ENCODE data around the gene GDPD4. TPM values are rescaled to one million over a fixed set of nuclear protein-coding genes. Genes with fewer than 3 reads are reported as not detected.

Gene GDPD4
- total and polyA plus RNA-seq, 10 of the 15 experiments (the other 5 are each of a cell fraction or from before 2014, with no cell fraction given): 0.23 TPM; not detected in 9

- Histone ChIP-seq H3K27ac (ENCODE audit: control insufficient read depth, insufficient read depth) (no peak overlapping the region), H3K27me3 (replicated peaks in 1 of 2; ENCODE audit: control insufficient read depth in 2 of 2, insufficient read depth in 2 of 2, low read length in 1 of 2) (no peaks in the 10 kb centered on the region), H3K9me3 (replicated peaks; ENCODE audit: control insufficient read depth, insufficient read depth, low read length) (no peaks in the 10 kb centered on the region), H3K4me1 (ENCODE audit: control insufficient read depth, insufficient read depth, low read length) (peaks cover 7% of the 10 kb centered on the region), H2AFZ (ENCODE audit: control insufficient read depth, low read depth, low read length) (no peak overlapping the region), H3K9ac (ENCODE audit: control insufficient read depth, insufficient read depth, low read length) (no peak overlapping the region), H3K4me3 (no peak overlapping the region), H3K36me3 (ENCODE audit: control insufficient read depth in 2 of 2, insufficient read depth in 2 of 2, low read length in 1 of 2) (no peaks in the 10 kb centered on the region), H3K4me2 (ENCODE audit: control insufficient read depth, insufficient read depth) (no peak overlapping the region), H4K20me1 (ENCODE audit: control insufficient read depth, insufficient read depth) (no peaks in the 10 kb centered on the region), H3K79me2 (ENCODE audit: control insufficient read depth, insufficient read depth, low read length) (no peaks in the 10 kb centered on the region)
- in situ Hi-C loops (cut with MboI): no loop called here
- no peak for ATAC-seq
- ChIA-PET SMC1A (ENCODE audit: uncharacterized antibody, unreplicated experiment) (no interaction called here), RAD21 (ENCODE audit: unreplicated experiment) (no interaction called here), CTCF (interaction anchor here (0.6 kb wide), 1 partner anchor 439 kb away, joined by 3 read pairs; no protein-coding TSS in a partner anchor), POLR2A (no interaction called here)
- BruUV-seq (replicated peaks): no TSS peak
- 56% methylated on average over 16 of the region's 16 CpGs for WGBS (ENCODE audit: insufficient coverage, insufficient replicate concordance, low lambda C conversion rate, missing lambda C conversion rate)
- FAIRE-seq: no peak
- DNase-seq (ENCODE audit: low read depth, low spot score): no peak
- TF ChIP-seq IKZF2 (IDR thresholded peaks at IDR 0.05) (no peak), EZH2 (IDR thresholded peaks at IDR 0.05; ENCODE audit: borderline replicate concordance, control insufficient read depth, low read depth, low read length) (no peak), CBX5 (IDR thresholded peaks at IDR 0.05; ENCODE audit: low read depth) (no peak), BCLAF1 (IDR thresholded peaks at IDR 0.05) (no peak), GABPA (IDR thresholded peaks at IDR 0.05; ENCODE audit: low read depth) (no peak), HSF1 (IDR thresholded peaks at IDR 0.05; ENCODE audit: low read depth, low read length) (no peak), ASH2L (IDR thresholded peaks at IDR 0.05; ENCODE audit: borderline replicate concordance, low read depth) (no peak), BMI1 (IDR thresholded peaks at IDR 0.05; ENCODE audit: borderline replicate concordance) (no peak), RAD21 (IDR thresholded peaks at IDR 0.05; ENCODE audit: insufficient read depth, low read depth, low read length) (no peak), ZNF217 (IDR thresholded peaks at IDR 0.05) (no peak), JUNB (IDR thresholded peaks at IDR 0.05) (no peak), SREBF2 (IDR thresholded peaks at IDR 0.05; ENCODE audit: low read length) (no peak), MEF2A (IDR thresholded peaks at IDR 0.05; ENCODE audit: insufficient read depth, low read depth, low read length) (no peak), CHD4 (IDR thresholded peaks at IDR 0.05) (no peak), SP1 (IDR thresholded peaks at IDR 0.05; ENCODE audit: low read depth, low read length) (no peak), RCOR1 (conservative IDR thresholded peaks at IDR 0.05; ENCODE audit: low read depth, low read length) (no peak), USF1 (IDR thresholded peaks at IDR 0.05; ENCODE audit: borderline replicate concordance, extremely low read length, insufficient read depth, low read depth, low read length) (no peak), CEBPZ (IDR thresholded peaks at IDR 0.05; ENCODE audit: low read depth, low read length) (no peak), SIN3A (IDR thresholded peaks at IDR 0.05; ENCODE audit: low read depth, low read length) (no peak)
- intact Hi-C loops (cut with micrococcal nuclease; ENCODE audit: unreplicated experiment): no loop called here
These were observed 128.9 kb downstream of the GDPD4 start for GRCh38 chr11:77172666-77172982.

Measured in GM12878 (cell line).